SHP77 (cell line): ENCODE data around the gene APBA2.
"Not testable (repeated sequence)": the region's sequence is repeated elsewhere in the genome, so short reads cannot be mapped to it uniquely, and the experiment has no call there.

Experiments
- DNase-seq, 2 experiments: peaks; one replicate each; lab custom pipeline; 2025; lab: John Stamatoyannopoulos, UW

Gene APBA2

DNA sequence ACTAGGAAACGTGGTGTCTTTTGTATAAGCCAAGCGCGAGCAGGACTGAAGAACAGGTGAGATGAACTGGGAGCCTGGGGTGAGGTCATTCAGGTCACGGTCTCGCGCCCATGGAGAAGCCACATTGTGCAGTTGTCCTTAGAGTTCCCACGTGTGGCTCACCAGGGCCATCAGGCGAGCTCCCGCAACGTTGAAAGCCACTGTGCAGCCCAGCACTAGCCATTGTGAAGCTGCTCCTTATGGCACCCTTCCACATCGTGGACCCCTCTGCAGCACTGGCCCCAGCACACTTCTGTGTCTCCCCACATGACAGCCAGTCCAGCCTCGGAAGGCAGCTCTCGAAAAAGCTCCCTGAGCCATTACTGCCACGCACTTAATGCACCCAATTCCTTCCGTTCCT, 7.6 kb upstream of the APBA2 start:
- no peak for DNase-seq

DNA sequence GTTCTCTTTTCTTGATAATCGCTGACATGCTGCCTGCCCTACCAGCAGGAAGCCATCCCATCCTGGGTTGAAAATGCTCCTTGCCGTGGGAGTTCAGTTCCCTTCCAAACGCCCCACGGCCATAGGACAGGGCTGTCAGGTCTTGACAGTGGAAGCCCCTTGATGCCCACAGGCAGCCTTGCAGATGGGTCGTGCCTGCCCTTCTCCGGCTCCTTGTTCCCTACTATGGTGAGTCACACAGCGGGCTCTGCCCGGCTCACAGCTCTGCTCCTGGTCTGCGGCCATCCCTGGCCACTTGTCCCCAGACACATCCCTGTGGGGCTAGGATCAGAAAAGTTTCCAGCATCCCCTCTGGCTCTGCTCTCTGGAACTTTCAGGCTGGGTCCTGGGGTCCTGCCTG, 6.2 kb upstream of the APBA2 start:
- no peak for DNase-seq

DNA sequence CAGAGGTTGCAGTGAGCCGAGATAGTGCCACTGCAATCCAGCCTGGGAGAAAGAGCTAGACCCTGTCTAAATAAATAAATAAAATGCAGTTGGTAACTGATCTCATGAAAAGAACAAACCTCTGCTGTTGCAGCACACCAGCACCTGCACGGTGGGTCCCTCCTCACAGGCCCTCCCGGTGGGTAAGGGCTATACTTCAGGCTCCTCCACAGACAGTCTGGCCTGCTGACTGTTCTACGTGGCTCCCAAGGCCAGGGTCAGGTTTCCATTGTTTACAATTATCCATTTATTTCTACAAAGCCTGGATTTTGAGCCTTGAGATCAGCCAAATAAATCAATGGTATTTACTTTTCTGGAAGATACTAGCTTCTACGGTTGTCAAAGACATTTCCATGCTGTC, 5.1 kb upstream of the APBA2 start:
- no peak for DNase-seq

DNA sequence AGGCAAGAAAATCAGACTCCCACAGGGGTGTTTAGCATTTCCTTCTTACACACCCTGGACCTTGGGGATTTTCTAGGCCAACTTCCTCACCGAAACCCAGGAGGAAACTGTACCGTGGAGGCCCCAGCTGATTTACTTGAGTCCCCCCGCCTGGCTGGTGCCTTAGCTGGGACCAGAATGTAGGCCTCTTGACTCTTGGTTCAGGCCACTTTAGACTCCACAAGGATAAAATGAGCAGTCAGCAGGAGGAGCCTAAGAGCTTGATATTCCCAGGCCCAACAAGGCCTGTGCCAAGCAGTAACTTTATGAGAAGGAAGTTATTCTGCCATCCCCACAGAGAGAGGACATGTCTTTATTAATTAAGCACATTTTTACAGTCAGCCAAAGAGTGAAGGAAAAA, 4.6 kb upstream of the APBA2 start:
- DNase-seq: no peak

DNA sequence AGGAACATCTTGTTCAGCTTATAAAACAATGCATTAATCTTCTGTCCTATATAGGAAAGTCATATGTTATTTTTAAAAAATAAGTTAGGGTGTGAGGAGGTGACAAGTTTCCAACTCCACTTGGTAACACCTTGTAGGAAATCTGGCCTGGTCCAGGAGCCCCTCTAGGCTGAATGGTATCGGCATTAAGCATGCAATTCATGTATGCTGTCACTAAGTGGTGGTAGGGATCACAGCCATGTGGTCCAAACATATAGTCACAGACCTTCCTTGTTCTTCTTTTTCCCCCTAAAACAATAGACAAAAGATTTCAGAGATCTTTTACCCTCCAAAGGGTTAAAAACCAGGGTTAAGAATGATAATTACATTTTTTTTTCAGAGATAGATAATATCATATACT, 4.2 kb upstream of the APBA2 start:
- no peak for DNase-seq

DNA sequence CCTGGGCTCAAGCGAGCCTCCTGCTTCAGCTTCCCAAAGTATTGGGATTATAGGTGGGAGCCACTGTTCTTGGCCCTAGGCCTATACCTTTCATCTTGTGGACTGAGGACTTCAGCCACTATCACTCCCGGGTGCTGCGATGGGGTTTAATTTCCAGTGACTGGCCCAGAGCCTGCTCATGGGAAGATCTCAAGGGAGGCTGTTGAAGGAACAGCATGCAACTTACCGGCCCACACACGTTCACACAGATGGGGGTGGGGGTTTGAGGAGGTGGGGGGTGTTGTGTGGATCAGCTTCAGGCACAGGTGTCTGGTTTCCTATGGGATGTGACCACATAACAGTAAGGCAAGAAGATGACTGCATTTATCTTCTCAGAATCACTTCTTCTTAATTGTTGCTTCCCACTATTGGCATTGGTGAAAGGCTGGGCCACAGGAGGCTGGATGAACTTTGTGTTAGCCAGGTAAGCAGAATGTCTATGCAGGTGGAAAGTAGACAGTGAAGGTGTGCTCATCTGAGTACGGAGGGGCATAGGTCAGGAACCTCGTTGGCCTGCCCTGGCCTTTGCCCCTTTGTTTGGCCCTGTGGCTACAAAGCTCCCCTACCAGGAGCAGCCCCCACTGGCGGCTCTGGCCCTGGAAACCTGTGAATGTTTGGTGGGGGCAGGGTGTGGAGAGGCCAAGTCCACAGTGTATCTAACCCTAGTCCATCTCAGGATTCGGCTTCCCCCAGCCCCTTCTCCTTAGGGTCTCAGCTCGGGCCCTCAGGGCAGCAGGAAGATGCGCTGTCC, 1.4 kb upstream of the APBA2 start:
- DNase-seq: no peak

DNA sequence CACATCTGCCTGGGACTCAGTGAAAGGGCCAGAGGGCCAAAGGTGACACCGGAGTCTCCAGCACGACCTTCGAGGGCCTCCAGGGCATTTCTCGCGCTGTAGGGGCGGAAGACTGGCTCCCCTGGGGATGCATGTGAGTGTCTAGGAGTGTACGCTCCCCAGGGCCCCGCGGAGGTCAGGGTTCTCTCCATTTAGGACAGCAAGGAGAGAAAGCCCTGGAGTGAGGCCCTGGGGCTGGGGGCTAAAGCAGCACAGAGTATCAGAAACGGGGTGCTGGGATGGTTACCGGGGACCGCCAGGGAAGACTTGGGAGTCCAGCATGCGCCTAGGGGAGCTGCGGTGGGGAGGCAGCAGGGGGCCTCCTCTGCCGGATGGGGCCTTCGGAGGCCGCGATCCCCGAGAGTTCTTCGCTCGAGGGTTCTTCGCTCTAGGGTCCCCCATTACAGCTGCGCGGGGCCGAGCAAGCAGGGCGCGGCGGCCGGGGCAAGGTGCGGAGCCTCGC, 595 bp upstream of the APBA2 start:
- no peak for DNase-seq

DNA sequence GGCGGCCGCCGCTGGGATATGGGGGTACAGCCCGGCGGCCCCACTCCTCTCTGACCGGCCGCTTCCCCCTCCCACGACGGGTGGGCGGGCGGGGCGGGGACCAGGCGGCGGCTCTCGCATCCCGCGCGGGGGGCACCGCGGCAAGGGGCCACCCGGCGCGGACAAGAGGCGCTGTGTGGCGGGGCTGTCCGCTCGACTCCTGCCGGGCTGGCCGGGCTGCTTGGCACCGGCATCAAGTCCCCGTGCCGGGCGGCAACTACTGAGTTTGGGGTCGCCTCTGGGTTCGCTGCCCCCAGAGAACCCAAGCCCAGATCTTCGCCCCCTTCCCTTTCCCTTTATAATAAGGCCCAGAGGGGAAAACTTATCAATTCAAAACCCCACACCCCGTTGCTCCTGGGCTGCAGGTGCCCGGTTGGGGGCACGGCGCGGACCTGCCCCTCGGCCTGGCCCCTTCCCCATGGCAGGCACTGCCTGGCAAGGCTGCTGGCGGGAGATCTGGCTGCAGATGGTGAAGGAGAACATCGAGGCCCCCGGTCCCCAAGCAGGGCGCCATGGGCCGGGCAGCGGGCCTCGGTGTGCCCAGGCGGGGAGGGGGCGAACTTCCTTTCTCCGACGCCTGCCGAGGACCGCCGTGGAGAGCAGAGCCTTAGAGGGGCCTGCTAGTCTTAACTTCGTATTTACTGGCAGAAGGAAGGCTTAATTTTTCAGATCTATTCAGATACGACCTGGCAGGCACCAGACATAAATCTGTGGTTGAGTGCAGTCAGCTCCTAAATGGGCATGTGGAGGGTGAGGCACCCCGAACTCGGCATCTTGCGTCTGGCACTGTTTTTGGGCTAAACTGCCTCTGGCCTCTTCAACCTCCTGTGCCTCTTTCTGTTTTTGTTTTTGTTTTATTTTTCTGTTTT, 911 bp downstream of the APBA2 start:
- DNase-seq: peak in 1 of 2 experiments; percentile 7

DNA sequence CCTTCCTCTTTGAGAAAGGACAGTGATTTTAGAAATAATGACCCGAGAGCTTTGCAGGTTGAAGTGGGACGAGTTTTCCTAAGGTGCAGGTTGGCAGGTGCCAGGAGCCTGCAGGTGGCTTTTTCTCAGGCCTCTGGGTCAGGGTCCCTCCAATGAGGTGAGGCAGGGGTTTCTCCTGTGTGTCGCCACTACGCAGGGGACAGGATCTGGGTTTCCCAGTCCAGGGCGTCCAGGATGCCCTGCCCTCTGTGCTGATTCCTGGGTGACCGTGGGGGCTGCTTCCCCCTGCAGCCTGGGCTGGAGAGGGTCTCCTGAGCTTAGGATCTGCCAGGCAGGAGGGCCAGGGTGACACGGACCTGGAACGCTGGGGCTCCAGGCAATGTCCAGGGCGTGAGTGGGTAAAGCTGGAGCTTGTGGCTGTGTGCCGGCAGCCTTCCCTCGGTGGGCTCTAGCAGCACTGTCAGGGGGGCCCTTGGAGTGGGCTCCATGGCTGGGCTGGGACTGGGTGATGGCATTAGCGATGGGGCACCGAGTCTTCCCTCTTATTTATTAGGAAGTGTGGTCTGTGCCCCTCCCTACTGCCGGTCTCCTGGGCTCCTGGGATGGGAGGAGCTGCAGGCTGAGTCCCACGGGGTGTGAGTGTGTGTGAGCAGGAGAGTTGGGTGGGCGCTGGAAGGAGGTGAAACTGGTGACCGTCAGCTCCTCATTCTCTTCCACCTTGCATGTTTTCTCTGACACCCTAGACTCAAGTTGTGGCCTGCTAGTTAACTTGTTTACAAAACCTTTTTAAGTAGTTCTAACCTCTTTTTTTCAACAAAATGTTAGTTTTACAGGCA, 1.8 kb downstream of the APBA2 start:
- no peak for DNase-seq

DNA sequence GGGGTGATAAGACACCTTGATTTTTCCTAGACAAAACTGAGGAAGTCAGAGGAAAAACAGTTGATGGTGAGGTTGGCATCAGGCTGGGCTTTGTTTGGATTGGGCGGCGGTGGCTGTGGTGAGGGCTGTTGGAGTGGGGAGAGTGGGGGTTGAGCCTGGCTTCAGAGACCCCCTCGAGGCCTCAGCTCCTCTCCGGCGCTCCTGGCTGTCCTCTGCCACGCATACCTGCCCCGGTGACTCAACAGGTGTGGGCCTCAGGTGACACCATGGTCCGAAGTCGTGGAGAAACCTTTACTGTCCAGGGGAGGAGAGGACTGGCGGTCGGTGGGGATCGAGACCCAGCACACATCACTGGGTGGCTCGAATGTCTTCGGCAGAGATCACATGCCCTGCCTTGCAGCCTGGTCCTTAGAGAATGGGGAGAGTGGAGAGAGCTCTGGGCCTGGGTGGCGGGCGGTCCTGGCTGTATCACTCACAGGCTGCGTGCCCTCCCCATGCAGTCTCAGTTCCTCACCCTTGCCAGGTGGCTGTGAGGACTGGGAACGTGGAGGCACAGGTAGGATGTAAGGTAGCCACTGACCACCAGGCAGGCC, 2.6 kb downstream of the APBA2 start:
- no peak for DNase-seq

DNA sequence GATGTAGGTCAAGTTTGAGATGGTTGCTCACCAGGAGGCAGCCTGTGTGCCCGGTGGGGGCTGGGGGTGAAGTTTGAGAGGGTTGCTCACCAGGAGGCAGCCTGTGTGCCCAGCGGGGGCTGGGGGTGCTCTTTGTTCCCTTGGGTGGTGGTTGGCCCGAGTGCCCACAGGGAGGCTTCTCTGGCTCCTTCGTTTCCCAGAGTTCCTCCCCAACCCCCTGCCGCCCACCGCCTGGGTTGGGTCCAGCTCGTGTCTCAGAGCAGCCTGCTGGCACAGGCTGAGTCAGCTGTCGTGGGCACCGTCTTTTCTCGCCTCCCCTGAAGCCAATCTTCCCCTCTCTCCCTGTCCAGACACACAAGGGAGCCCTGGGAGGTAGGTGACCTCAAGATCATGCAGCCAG, 3.1 kb downstream of the APBA2 start:
- DNase-seq: no peak

DNA sequence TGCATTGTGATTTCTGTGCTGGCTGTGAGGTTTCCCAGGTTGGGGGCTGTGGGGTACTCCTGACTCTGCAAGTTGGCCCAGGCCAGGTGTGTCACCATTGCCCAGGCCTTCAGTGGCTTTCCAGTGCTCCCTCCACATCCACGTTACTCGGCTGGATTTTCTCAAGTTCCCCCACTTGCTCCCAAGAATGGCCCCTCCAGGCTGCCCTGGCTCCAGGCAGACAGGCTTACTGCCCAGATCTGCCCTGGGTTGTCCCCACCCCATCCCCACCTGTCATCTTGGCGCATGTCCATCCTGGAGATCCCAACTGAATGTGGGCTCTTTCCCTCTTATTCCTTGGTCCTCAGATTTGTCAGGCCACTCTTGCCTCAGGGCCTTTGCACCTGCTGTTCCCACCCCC, 3.6 kb downstream of the APBA2 start:
- DNase-seq: no peak

DNA sequence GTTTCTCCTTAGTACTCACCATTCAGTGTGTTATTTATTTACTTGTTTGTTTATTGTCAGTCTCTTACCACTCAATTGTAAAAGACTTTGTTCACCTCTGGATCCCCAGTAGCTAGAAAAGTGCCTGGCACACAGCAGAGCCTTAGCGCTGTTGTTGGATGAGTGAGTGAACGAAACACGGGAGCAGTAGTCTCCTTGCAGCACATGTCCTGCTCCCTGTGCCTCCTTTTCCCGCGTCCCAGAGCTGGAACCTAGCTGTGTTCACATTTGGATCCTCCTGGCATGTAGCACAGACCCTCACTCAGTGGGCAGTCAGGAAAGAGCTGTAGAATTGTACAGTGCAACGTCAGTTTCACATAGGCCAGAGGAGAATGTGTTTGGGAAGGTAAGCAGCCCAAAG, 4.1 kb downstream of the APBA2 start:
- not testable (repeated sequence) for DNase-seq

DNA sequence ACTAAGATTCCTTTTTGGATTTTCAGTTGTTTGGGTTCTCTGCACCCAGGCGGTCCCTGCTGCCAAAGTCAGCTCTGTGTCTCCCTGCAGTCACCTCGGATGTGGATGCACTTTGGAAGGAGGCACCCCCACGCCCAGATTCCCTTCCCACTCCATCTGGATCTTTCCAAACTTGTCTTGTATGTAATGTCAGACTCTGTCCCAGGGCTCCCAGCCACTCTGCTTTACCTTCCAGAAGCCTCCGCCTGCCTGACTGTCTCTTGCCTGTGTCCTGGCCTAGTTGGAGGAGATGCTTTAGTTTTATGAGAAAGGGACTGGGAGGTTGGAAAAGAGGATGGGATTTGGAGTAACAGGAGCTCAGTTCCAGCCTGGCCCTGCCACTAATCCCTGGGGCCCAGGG, 4.5 kb downstream of the APBA2 start:
- not testable (repeated sequence) for DNase-seq

DNA sequence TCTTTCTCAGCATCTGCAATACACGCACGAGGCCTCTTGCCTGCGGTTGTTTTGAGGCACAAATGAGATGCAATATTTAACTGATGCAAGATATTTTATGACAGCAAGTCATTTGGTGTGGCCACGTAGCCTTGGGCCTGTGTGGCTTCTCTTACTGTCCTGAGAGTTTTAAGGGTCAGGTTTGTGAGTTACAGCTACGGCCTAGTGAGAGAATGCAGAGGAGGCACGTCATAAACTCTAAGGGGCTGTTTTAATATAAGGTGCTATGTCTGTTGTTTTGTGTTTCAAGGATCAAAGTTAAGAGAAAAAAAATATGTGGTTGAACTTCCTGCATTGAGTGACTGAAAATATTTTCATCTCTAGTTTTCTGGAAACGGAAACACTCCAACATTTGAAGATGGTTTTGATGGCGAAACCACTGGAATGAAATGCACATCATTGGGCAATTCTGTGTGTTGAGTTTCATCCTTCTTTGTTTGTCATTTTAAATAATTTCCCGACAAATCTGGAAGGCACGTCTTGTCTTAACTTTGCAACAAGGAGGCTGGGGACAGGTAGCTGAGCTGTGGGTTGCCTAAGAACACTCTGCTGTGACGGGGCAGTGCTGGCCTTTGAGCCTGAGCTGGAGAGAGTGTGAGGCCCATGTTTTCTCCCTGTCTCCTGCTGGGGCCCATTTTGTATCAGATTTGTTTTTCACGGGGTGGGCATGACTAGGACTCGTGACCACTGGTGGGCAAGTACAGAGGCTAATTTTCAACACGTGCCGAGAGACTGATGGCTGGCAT, 5.1 kb downstream of the APBA2 start:
- DNase-seq: no peak

DNA sequence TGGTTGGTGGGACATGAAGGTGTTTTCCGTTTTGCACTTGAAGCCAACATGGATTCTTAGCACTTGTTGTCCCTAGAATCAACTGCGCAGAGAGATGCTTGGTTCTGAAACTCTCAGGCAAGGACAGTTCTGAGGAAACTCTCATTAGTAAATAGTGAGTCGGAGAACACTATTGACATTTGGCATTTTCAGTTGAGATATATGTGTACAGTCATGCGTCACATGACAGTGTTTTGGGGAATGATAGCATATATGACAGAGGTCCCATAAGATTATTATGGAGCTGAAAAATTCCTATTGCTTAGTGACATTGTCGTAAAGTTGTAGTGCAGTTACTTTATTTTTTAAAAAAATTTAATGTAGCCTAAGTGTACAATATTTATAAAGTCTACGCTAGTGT, 5.8 kb downstream of the APBA2 start:
- no peak for DNase-seq

DNA sequence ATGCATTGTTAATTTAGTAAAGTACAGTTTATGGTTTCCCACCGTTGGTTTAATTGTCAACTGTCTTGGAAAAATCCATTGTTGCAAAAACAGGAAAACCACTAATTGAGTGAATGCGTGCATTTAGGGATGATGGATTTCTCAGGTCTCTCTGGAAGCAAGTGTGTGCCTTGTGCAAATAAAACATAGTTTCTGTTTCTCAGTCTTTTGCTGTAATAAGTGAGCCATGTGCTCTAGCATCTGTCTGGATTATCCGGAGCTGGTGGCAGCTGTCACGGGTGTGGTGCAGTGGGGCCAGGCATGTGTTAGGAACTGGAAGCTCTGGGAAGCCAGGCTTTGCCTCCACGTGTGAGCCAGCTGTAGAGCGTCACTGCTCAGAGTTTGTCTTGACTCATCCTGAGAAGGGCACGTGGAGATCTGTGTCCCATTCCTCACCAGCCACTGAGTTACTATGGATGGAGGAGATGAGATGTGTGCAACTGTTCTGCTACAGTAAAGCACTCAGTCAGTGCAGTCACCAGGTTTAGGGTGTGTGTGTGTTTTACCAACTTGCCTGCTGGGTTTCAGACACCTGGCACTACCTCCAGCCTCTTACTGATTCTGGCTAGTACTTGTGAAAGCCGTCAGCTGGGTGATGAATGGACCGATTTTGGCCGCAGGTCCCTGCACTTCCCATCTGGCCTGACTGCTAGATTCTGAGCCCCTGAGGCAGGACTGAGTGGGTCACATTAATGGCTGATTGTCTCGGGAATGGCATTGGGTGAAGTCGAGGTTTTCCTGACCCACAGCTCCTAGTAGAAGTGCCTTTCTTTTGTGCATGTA, 7.2 kb downstream of the APBA2 start:
- peak; percentile 10 to 29 for DNase-seq

DNA sequence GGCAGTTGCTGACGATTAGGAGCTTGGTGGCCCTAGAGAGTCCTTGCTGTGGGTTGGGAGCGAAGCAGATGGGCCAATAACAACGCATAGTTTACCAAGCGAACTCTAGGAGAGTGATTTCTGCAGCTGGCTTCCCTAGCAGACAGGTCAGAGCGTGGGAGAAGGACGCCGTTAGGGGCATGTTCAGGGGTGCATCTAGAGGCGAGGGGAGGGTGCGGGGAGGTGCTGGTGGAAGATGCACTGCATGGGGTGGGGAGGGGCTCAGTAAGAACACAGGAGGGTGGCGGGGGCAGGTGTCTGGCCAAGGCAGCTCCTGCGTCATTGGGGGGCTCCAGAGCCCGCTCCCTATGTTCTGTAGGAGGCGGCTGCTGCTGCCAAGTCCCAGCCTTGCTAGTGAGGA, 8.9 kb downstream of the APBA2 start:
- no peak for DNase-seq

DNA sequence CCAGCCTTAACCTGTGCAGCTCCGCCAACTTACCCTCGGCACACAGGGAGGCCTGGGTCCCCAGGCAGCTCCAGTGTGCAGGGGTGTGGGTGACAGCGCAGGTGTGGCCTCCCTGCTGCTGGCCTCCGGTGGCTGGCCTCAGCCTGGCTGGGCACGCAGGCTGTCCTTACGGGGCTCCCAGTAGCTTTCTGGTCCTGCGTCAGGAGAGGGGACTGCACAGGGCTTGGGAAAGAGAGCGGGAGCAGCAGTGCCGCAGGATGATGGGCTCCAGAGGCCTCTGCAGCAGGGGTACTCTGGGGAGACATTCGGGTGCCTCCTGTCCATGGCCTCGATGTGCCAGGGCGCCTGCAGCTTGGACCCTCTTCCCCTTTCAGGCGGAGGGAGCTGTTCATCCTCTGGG, 9.4 kb downstream of the APBA2 start:
- DNase-seq: no peak

DNA sequence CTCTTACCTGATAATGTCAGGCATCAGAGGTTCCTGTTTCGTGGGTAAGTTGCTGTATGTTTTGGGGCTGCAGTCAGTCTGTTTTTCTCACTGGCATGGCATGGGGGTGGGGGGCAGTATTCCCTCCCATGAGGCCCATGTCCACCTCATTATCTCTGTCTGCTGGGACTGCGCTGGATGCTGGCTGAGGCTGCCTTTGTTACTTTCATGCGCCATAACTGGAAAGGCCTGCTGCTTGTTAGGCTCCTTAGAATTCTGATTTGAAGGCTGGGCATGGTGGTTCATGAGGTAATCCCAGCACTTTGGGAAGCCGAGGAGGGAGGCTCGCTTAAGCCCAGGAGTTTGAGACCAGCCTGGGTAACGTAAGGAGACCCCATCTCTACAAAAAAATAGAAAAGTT, 9.8 kb downstream of the APBA2 start:
- no peak for DNase-seq
